ENCODE measurements around the gene PCBP1.
"Not testable (repeated sequence)": the region's sequence is repeated elsewhere in the genome, so short reads cannot be mapped to it uniquely, and the experiment has no call there.

PCBP1 gene

GRCh38 chr2:70098032-70098431 is 10.8 kb downstream of the PCBP1 start:
- no peak for DNase-seq (ENCODE audit: low spot score)

GRCh38 chr2:70099270-70099669 is 12.0 kb downstream of the PCBP1 start:
- DNase-seq (ENCODE audit: low spot score) = no peak

GRCh38 chr2:70101174-70101573 is 13.9 kb downstream of the PCBP1 start:
- DNase-seq (ENCODE audit: low spot score) = no peak

- DNase-seq (ENCODE audit: low spot score) = not testable (repeated sequence)
These were observed 14.4 kb downstream of the PCBP1 start for GRCh38 chr2:70101686-70102085.

- DNase-seq (ENCODE audit: low spot score) = not testable (repeated sequence)
These were observed 15.1 kb downstream of the PCBP1 start for GRCh38 chr2:70102323-70102905.

- no peak for DNase-seq (ENCODE audit: low spot score)
These were observed 16.3 kb downstream of the PCBP1 start for GRCh38 chr2:70103531-70104061.

GRCh38 chr2:70104231-70105111 is 17.2 kb downstream of the PCBP1 start:
- DNase-seq (ENCODE audit: low spot score) = no peak

GRCh38 chr2:70106138-70106537 is 18.9 kb downstream of the PCBP1 start:
- not testable (repeated sequence) for DNase-seq (ENCODE audit: low spot score)

- not testable (repeated sequence) for DNase-seq (ENCODE audit: low spot score)
These were observed 23.1 kb downstream of the PCBP1 start for GRCh38 chr2:70110397-70110796.

GRCh38 chr2:70111752-70112591 is 24.7 kb downstream of the PCBP1 start:
- no peak for DNase-seq (ENCODE audit: low spot score)

GRCh38 chr2:70113359-70114070 is 26.2 kb downstream of the PCBP1 start:
- no peak for DNase-seq (ENCODE audit: low spot score)

- DNase-seq (ENCODE audit: low spot score) = no peak
These were observed 28.6 kb downstream of the PCBP1 start for GRCh38 chr2:70115646-70116442.

- no peak for DNase-seq (ENCODE audit: low spot score)
These were observed 29.8 kb downstream of the PCBP1 start for GRCh38 chr2:70116936-70117552.

- peak; percentile 86 for DNase-seq (ENCODE audit: low spot score)
These were observed 31.6 kb downstream of the PCBP1 start for GRCh38 chr2:70118798-70119454.

- no peak for DNase-seq (ENCODE audit: low spot score)
These were observed 34.5 kb downstream of the PCBP1 start for GRCh38 chr2:70121627-70122372.

GRCh38 chr2:70122470-70122869 is 35.2 kb downstream of the PCBP1 start:
- DNase-seq (ENCODE audit: low spot score) = no peak

- no peak for DNase-seq (ENCODE audit: low spot score)
These were observed 36.0 kb downstream of the PCBP1 start for GRCh38 chr2:70123051-70123828.

GRCh38 chr2:70123829-70124116 is 36.5 kb downstream of the PCBP1 start:
- no peak for DNase-seq (ENCODE audit: low spot score)
